ENCODE results near the gene SYNM.

SYNM gene

DNA sequence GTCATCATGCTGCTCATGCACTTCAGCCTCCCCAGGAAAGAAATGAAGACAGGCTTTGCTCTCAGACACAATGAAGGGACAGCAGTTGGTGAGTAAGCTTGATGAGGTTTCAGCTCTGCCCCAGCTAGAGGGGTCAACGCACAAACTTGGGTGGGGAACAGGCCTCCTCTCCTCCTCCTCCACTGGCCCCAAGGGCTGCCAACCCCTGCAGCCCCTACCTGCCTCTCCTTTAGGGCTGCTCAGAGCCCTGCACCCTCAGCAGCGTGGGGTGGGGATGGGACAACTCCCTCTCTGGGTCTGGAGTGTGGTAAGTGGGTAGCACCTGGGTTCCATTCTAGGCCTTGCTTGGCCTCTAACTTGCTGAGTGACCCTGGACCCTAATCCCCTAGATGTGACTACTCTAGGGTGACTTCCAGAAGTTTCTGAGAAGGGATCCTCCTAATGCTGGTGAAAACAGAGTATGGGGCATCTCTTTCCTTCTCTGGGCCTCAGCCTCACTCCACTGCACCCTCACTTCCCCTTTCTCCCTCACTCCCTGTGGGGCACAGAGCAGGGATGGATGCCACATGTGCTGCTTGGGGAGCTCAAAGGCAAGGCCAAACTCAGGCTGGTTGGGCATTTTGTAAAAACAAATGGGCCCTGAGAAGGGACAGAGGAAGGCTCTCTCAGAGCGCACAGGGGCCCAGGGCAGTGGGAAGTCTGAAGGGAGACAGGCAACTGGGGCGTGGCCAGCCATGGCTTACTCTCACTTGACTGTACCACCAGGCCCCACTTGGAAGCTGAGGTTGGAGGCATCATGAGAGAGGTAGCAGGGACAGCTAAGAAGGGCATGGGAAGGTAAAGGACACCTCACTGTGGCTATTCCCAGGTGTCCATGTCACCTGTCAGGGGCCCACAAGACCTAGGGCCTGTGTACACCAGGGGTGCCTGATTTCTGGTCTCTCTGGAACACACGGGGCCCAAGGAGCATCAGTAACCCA, 64.0 kb downstream of the SYNM start:
- TF ChIP-seq, protein P1, sequence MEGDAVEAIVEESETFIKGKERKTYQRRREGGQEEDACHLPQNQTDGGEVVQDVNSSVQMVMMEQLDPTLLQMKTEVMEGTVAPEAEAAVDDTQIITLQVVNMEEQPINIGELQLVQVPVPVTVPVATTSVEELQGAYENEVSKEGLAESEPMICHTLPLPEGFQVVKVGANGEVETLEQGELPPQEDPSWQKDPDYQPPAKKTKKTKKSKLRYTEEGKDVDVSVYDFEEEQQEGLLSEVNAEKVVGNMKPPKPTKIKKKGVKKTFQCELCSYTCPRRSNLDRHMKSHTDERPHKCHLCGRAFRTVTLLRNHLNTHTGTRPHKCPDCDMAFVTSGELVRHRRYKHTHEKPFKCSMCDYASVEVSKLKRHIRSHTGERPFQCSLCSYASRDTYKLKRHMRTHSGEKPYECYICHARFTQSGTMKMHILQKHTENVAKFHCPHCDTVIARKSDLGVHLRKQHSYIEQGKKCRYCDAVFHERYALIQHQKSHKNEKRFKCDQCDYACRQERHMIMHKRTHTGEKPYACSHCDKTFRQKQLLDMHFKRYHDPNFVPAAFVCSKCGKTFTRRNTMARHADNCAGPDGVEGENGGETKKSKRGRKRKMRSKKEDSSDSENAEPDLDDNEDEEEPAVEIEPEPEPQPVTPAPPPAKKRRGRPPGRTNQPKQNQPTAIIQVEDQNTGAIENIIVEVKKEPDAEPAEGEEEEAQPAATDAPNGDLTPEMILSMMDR (IDR thresholded peaks at IDR 0.05; ENCODE audit: low read length, missing control alignments): no peak
- DNase-seq (ENCODE audit: low read depth): no peak
- H3K4me3 ChIP-seq (replicated peaks; ENCODE audit: low read depth, low read length): no peak overlapping the region

DNA sequence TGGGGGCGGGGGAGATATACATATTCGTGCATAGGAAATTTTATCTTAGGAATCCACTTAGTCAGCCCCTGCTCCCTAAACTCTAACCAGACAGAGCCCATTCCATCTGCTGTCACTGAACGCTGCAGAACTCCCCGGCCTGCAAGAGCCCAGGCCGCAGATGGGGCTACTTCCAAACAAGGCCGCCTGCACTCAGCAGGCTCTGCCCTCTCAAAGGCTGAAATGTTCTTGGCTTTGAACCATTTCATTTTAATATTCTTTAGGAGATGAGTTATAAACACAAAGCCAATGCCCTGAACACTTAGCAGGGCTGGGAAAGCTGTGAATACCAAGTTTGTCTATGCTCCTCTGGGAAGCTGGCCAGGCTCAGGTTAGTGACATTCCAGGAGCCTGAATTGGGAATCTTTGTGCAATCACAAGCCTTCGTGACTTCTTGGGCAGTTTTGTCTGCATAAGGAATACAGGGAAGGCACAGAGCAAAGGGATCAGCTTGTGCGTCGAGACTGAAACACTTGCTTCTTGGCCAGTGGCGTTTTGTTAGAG, 65.0 kb downstream of the SYNM start:
- TF ChIP-seq, protein P1 (IDR thresholded peaks at IDR 0.05; ENCODE audit: low read length, missing control alignments): no peak
- no peak overlapping the region for H3K4me3 ChIP-seq (replicated peaks; ENCODE audit: low read depth, low read length)
- DNase-seq (ENCODE audit: low read depth): peak; percentile 58

DNA sequence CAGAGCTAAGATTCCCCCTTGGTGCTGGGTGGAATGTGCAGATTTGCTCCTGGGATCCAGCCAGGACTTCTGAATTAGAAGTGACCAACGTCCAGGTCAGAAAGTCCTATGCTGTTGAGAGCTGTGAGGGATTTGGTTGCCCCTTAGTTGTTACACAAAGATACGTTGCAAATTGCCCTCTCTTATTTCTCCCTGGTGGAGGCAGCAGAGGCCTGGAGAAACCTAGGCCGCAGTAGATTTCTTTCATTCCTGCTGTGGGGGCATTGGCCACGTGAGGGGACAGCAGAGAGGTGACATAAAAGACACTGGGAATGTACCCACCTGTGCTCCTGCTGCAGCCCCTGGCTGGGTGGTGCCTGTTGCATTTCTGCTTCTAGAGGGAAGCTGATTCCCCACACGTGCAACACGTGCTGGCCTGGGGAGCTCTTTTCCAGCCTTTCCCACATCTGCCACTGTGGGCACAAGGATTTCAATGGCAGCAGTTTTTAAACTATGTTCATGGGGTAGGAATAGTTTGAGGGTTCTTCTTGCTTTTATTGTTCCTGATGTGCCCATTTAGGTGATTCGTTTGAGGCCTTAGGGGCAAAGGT, 65.7 kb downstream of the SYNM start:
- DNase-seq (ENCODE audit: low read depth): no peak
- H3K4me3 ChIP-seq (replicated peaks; ENCODE audit: low read depth, low read length): no peak overlapping the region
- TF ChIP-seq, protein P1 (IDR thresholded peaks at IDR 0.05; ENCODE audit: low read length, missing control alignments): no peak

DNA sequence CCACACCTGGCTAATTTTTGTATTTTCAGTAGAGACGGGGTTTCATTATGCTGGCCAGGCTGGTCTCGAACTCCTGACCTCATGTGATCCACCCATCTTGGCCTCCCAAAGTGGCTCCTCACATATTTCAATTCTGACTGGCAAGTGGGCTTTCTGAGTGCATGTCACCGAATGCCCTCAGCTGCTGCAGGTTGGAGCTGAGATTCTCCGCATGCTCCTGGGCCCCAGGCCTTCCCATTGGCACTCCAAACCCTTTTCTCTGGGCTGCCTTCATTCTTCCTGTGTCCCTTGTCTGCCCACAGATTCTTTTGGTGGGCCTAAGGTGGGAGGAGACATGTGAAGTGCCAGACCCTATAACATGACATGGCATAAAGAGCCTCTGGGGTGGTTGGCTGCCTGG, 67.3 kb downstream of the SYNM start:
- TF ChIP-seq, protein P1 (IDR thresholded peaks at IDR 0.05; ENCODE audit: low read length, missing control alignments): no peak
- no peak overlapping the region for H3K4me3 ChIP-seq (replicated peaks; ENCODE audit: low read depth, low read length)
- no peak for DNase-seq (ENCODE audit: low read depth)

DNA sequence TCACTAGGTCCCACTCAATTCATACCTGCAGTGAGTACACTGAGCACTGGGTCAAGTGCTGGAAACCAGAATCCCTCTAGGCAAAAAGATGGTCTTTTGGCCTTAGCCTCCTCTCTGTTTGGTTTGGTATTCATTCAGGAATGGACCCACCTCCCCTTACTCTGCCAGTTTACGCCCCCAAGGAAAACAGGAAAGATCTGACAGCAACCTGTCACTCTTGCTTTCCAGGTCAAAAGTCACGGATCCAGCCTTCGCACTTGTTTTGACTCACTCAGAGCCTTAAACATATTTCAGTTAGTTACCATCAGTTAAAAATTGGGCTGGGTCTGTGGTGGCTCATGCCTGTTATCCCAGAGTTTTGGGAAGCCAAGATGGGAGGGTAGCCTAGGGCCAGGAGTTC, 68.1 kb downstream of the SYNM start:
- TF ChIP-seq, protein P1 (IDR thresholded peaks at IDR 0.05; ENCODE audit: low read length, missing control alignments): no peak
- H3K4me3 ChIP-seq (replicated peaks; ENCODE audit: low read depth, low read length): no peak overlapping the region
- no peak for DNase-seq (ENCODE audit: low read depth)

DNA sequence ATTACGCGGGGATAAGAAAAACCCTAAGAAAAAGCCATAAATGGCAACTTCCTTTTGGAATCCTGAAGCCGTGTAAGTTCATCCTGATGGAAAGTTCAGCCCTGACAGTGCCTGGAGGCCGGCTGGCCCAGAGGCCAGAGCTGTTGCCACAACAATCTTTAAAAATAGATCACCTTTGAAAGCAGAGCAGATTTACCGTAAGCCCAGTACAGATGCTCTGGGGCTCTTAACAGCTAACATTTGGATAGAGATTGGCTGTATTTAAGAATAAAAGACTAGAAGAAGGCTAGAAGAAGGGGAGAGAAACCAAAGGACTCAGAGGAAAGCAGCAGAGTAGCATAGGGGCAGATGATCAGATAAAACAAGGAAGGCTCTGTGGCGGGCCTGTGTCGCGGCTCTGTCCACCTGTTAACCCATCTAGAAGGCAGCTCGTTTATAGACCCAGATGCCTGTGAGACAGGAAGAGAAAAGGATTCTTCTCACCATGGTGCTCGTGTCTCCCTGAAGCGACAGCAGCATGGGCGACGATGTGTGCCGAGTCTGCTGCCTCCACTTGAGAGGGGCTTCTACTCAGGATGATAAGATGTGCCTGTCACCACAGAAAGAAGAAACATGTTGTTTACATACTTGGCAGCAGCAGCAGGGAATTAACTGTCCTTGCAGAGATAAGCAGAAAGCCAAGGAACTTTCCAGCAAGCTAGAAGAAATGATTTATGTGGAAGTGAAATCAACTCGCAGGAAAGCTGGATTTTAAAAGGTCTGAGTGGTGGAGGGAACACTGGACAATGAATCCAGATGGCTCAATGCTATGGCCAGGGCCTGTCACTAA, 69.9 kb downstream of the SYNM start:
- TF ChIP-seq, protein P1 (IDR thresholded peaks at IDR 0.05; ENCODE audit: low read length, missing control alignments): no peak
- H3K4me3 ChIP-seq (replicated peaks; ENCODE audit: low read depth, low read length): no peak overlapping the region
- no peak for DNase-seq (ENCODE audit: low read depth)
